Trophoblast cell (in vitro differentiated cells and primary cell): Measurements from ENCODE around the gene PRTFDC1.

Source experiments
- DNase-seq, 2 donors: peaks; one replicate each; pipeline ENCODE4 v3.0.0-alpha.2; 2016
- H2AFZ ChIP-seq: 2 replicates; pipeline ENCODE4 v1.6.1; 2013; ENCODE audit warnings: low read length, moderate library complexity, mild to moderate bottlenecking; ENCODE audit not compliant: insufficient read depth, poor library complexity
- H2AK5ac ChIP-seq: 2 replicates; pipeline ENCODE4 v1.6.1; 2013; ENCODE audit warnings: mild to moderate bottlenecking, low read length
- H2BK120ac ChIP-seq: 2 replicates; pipeline ENCODE4 v1.6.1; 2013; ENCODE audit warnings: low read length, mild to moderate bottlenecking, moderate library complexity; ENCODE audit not compliant: insufficient read depth, poor library complexity
- H2BK12ac ChIP-seq: 2 replicates; pipeline ENCODE4 v1.6.1; 2013; ENCODE audit warnings: mild to moderate bottlenecking, low read length, moderate library complexity
- H2BK5ac ChIP-seq: 2 replicates; pipeline ENCODE4 v1.6.1; 2013; ENCODE audit warnings: low read length, low read depth, moderate library complexity, mild to moderate bottlenecking; ENCODE audit not compliant: poor library complexity
- H3K14ac ChIP-seq: 2 replicates; pipeline ENCODE4 v1.6.1; 2013; ENCODE audit warnings: mild to moderate bottlenecking, low read length
- H3K18ac ChIP-seq: 2 replicates; pipeline ENCODE4 v1.6.1; 2013; ENCODE audit warnings: mild to moderate bottlenecking, low read length
- H3K23ac ChIP-seq: 2 replicates; pipeline ENCODE4 v1.6.1; 2013; ENCODE audit warnings: low read length
- H3K27ac ChIP-seq: 2 replicates; pipeline ENCODE4 v1.5.1; 2013; ENCODE audit warnings: low read depth, mild to moderate bottlenecking, inconsistent platforms, low read length, moderate library complexity
- H3K27me3 ChIP-seq: 2 replicates; pipeline ENCODE4 v1.6.1; 2013; ENCODE audit warnings: inconsistent platforms, mild to moderate bottlenecking, low read length, moderate library complexity; ENCODE audit not compliant: insufficient read depth
- H3K36me3 ChIP-seq, 2 experiments: 1 replicate in 1 of 2; 2 replicates in 1 of 2; pipeline ENCODE4 v1.6.1; 2013; ENCODE audit warnings: low read length in 2 of 2, mild to moderate bottlenecking in 2 of 2, moderate library complexity in 1 of 2; ENCODE audit not compliant: insufficient read depth in 2 of 2, control insufficient read depth in 1 of 2
- H3K4ac ChIP-seq: 2 replicates; pipeline ENCODE4 v1.6.1; 2013; ENCODE audit warnings: low read depth, mild to moderate bottlenecking, low read length, moderate library complexity
- H3K4me1 ChIP-seq, 2 experiments: 1 replicate in 1 of 2; 2 replicates in 1 of 2; pipeline ENCODE4 v1.6.1; 2013; ENCODE audit warnings: low read length in 2 of 2, mild to moderate bottlenecking in 2 of 2, moderate library complexity in 1 of 2; ENCODE audit not compliant: insufficient read depth in 2 of 2, control insufficient read depth in 1 of 2
- H3K4me2 ChIP-seq: 2 replicates; pipeline ENCODE4 v1.6.1; 2013; ENCODE audit warnings: inconsistent platforms, mild to moderate bottlenecking, low read length, moderate library complexity
- H3K4me3 ChIP-seq: 2 replicates; pipeline ENCODE4 v1.5.1; 2013; ENCODE audit warnings: mild to moderate bottlenecking, low read depth, low read length, inconsistent platforms
- H3K79me1 ChIP-seq: one replicate; pipeline ENCODE4 v1.6.1; 2013; ENCODE audit warnings: low read length
- H3K79me2 ChIP-seq: 2 replicates; pipeline ENCODE4 v1.6.1; 2013; ENCODE audit warnings: low read length, mild to moderate bottlenecking; ENCODE audit not compliant: control insufficient read depth, insufficient read depth, poor library complexity
- H3K9ac ChIP-seq: 2 replicates; pipeline ENCODE4 v1.6.1; 2013; ENCODE audit warnings: mild to moderate bottlenecking, low read length
- H3K9me3 ChIP-seq: 2 replicates; pipeline ENCODE4 v1.6.1; 2013; ENCODE audit warnings: low read depth, mild to moderate bottlenecking, control low read depth, inconsistent platforms, low read length; ENCODE audit not compliant: insufficient read depth
- H4K12ac ChIP-seq: 2 replicates; pipeline ENCODE4 v1.6.1; 2013; ENCODE audit warnings: low read depth, mild to moderate bottlenecking, low read length, moderate library complexity
- H4K8ac ChIP-seq: 2 replicates; pipeline ENCODE4 v1.6.1; 2013; ENCODE audit warnings: low read depth, mild to moderate bottlenecking, low read length, moderate library complexity
- H4K91ac ChIP-seq: one replicate; pipeline ENCODE4 v1.6.1; 2013; ENCODE audit warnings: low read depth, mild to moderate bottlenecking, low read length, moderate library complexity
- WGBS: extraction: QIAGEN DNeasy Blood & Tissue Kit; methylation state at CpG from one replicate; pipeline ENCODE4 v1.1.7; 2013; ENCODE audit warnings: missing lambda C conversion rate; ENCODE audit not compliant: insufficient read length, insufficient coverage; ENCODE audit errors: extremely low coverage; 5-methylcytosine and 5-hydroxymethylcytosine counted together

The PRTFDC1 gene

DNA sequence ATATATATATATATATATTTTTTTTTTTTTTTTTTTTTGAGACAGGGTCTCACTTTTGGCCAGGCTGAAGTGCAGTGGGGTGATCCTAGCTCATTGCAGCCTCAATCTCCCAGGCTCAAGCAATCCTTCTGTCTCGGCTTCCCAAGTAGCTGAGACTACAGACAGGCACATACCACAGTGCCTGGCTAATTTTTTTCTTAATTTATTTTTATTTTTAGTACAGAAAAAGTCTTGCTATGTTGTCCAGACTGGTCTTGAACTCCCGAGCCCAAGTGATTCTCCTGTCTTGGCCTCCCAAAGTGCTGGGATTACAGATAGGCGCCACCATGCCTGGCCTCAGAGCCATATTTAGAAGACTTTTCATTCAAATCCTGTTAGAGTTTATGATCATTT is 79.6 kb downstream of the PRTFDC1 start:
- Histone ChIP-seq H3K36me3 (no peaks in the 10 kb centered on the region), H3K79me1 (peaks cover 11% of the 10 kb centered on the region), H3K9me3 (no peaks in the 10 kb centered on the region), H3K4me2 (no peak overlapping the region), H3K9ac (no peak overlapping the region), H3K4me3 (no peak overlapping the region), H2BK120ac (no peak overlapping the region), H2AK5ac (no peak overlapping the region), H3K23ac (no peak overlapping the region), H4K12ac (no peak overlapping the region), H3K79me2 (no peaks in the 10 kb centered on the region), H2AFZ (no peak overlapping the region), H3K27ac (peak overlapping the region; percentile 72), H3K4me1 (peaks cover 9 to 11% of the 10 kb centered on the region in 2 experiments), H3K14ac (no peak overlapping the region), H2BK5ac (no peak overlapping the region), H4K91ac (no peak overlapping the region), H3K18ac (no peak overlapping the region), H3K27me3 (no peaks in the 10 kb centered on the region), H3K4ac (no peak overlapping the region), H2BK12ac (no peak overlapping the region), H4K8ac (no peak overlapping the region)
- WGBS, result no CpG with 5 or more reads among the region's 3 CpGs
- no peak for DNase-seq

DNA sequence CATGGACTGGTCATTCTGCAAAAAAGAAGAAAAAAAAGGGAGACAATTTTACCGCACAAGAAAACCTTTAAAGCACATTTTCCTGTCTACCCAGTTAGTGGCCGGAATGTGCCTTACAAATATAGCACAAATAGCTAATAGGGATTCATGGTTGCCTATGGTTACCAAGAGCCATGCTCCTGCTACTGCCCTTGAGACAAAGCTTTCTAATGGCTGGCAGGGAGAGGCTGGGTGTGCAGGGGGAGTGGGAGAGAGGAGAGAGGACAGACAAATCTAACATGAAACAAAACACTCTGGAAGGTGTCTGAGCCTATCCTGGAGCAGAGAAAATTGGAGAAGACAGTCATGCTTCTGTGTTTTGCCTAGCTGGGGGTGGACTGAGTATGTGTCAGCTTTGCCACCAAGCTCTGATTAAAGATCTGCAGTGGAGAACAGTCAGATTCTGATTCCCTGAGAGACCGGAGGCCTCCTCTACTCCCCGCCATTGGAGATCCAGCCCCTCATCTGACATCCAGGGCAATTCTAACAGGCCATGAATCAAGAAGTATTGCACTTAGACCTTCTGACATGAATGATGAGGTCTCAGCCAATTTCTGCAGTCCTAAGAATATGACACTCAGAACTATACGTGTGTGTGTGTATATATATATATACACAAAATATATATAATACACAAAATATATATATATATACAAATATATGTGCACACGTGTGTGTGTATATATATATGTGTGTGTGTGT is 80.2 kb downstream of the PRTFDC1 start:
- no CpG with 5 or more reads among the region's 6 CpGs for WGBS
- Histone ChIP-seq H2AFZ (no peak overlapping the region), H3K27ac (no peak overlapping the region), H3K27me3 (no peaks in the 10 kb centered on the region), H3K9me3 (no peaks in the 10 kb centered on the region), H3K23ac (no peak overlapping the region), H3K4me2 (no peak overlapping the region), H3K36me3 (no peaks in the 10 kb centered on the region), H3K79me1 (peaks cover 11% of the 10 kb centered on the region), H4K8ac (no peak overlapping the region), H3K4me3 (no peak overlapping the region), H3K4me1 (peaks cover 9 to 11% of the 10 kb centered on the region in 2 experiments), H2BK5ac (peak overlapping the region; percentile 45), H2BK120ac (peak overlapping the region; percentile 63), H3K14ac (peak overlapping the region; percentile 52), H4K91ac (peak overlapping the region; percentile 47), H3K4ac (no peak overlapping the region), H4K12ac (no peak overlapping the region), H2BK12ac (peak overlapping the region; percentile 58), H3K79me2 (no peaks in the 10 kb centered on the region), H2AK5ac (peak overlapping the region; percentile 19), H3K18ac (peak overlapping the region; percentile 51), H3K9ac (no peak overlapping the region)
- DNase-seq, result peak in 1 of 2 donors; percentile 68

DNA sequence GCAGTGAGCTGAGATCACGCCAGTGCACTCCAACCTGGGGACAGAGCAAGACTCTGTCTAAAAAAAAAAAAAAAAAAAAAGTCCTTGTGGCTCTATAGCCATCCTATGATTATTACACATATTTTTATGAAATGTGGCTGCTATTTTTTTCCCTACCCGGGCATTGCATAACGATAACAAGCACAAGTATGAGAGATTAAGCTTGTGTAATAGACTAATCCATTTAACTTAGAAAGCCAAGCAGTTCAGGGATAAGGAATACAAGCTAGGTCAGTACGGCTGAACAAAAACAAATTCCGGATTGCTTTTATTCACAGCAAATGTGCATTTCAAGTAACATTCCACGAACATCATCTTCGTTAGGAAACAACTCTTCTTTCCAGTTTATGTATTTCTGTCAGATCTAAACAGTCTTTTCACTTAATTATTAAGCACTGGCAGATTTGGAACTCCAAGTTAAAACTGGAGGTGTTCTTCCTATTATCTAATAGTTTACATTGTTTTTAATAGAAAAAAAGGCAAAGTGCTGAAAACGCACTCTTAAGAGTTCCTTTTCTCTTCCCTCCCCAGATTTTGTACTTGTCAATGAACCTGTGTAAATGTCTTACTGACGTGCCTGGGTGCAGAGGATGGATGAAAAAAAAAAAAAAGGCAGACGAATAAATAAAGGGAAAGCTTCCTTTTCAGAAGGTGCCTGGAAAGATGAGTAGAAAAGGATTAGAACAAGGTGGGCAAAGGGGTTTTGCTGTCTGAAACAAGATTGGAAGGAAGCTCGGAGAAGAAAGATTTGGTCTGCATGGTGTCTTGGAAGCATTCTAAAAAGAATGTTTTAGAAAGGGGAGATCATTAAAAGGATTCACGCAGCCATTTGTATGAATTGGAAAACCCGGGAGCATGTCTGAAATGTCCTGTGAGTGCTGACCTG is 81.1 kb downstream of the PRTFDC1 start:
- no CpG with 5 or more reads among the region's 13 CpGs for WGBS
- Histone ChIP-seq H3K4me1 (peaks cover 9 to 11% of the 10 kb centered on the region in 2 experiments), H2BK12ac (peak overlapping the region; percentile 58), H3K36me3 (no peaks in the 10 kb centered on the region), H3K4me3 (no peak overlapping the region), H3K4me2 (no peak overlapping the region), H3K14ac (no peak overlapping the region), H3K79me2 (no peaks in the 10 kb centered on the region), H3K18ac (no peak overlapping the region), H3K23ac (no peak overlapping the region), H4K91ac (no peak overlapping the region), H2BK5ac (no peak overlapping the region), H4K12ac (no peak overlapping the region), H3K27me3 (no peaks in the 10 kb centered on the region), H3K79me1 (peaks cover 11% of the 10 kb centered on the region), H4K8ac (peak overlapping the region; percentile 2), H3K9me3 (no peaks in the 10 kb centered on the region), H2AFZ (no peak overlapping the region), H3K27ac (no peak overlapping the region), H3K9ac (no peak overlapping the region), H2AK5ac (peak overlapping the region; percentile 62), H2BK120ac (no peak overlapping the region), H3K4ac (no peak overlapping the region)
- DNase-seq, result peak in 1 of 2 donors; percentile 41

DNA sequence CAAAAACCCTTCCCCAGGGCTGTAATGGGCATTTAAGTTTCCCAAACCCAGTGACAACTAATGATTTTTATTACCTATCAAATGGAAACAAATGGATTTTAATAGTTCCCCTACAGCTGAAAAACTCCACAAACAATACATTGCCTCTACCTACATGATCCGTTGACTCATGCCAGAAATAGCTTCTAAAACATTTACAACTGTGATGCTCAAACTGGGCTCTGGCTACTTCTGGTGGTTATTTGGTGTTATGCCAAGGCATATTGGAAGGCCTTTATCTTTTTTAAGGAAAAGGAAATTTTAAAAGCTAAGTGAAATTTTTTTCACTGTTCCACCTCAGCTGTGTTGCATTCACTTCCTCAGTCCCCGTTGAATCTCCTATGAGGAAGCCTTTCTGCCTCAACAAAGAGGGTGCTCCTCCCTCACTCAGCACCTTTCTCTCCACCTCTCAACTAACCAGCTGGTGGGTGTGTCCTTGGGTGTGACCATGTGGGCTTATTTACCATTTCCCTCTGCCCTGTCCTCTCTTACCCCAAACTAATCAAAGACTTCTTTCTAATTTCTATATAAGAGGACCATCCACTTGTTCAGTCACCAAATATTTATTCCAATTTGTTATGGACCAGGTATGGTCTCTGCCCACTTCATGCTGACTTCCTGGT is 82.9 kb downstream of the PRTFDC1 start:
- Histone ChIP-seq H2BK12ac (no peak overlapping the region), H3K79me1 (peaks cover 11% of the 10 kb centered on the region), H3K4me2 (no peak overlapping the region), H4K12ac (no peak overlapping the region), H3K18ac (no peak overlapping the region), H3K14ac (no peak overlapping the region), H3K27ac (no peak overlapping the region), H3K9ac (no peak overlapping the region), H2AK5ac (no peak overlapping the region), H3K23ac (no peak overlapping the region), H3K4ac (no peak overlapping the region), H4K8ac (no peak overlapping the region), H2BK5ac (no peak overlapping the region), H3K4me3 (no peak overlapping the region), H3K27me3 (no peaks in the 10 kb centered on the region), H3K36me3 (no peaks in the 10 kb centered on the region), H2AFZ (no peak overlapping the region), H3K79me2 (no peaks in the 10 kb centered on the region), H3K4me1 (peaks cover 9 to 11% of the 10 kb centered on the region in 2 experiments), H4K91ac (no peak overlapping the region), H3K9me3 (no peaks in the 10 kb centered on the region), H2BK120ac (no peak overlapping the region)
- peak in 1 of 2 donors; percentile 21 for DNase-seq
- no CpG with 5 or more reads among the region's 2 CpGs for WGBS
